ENCODE results near the gene STAG3.
A peak's percentile ranks its signal among the peaks of the same experiment; 100 is the strongest.
"Not testable (repeated sequence)": the region's sequence is repeated elsewhere in the genome, so short reads cannot be mapped to it uniquely, and the experiment has no call there.

Gene STAG3

DNA sequence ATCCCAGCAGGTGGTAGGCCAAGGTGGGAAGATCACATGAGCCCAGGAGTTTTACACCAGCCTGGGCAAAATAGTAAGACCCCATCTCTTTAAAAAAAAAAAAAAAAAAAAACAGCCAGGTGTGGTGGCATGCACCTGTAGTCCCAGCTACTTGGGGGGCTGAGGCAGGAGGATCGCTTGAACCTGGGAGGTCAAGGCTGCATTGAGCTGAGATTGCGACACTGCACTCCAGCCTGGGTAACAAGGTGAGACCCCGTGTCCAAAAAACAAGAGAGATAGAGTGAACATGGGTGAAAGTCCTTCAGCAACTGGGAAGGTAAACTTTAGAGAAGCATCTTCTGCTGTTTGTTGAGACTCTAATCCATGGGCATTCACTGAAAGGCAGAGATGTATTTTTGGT lies 35.3 kb upstream of the STAG3 start:
- H3K36me3 ChIP-seq (ENCODE audit: control insufficient read depth, insufficient read depth, low read length) = no peaks in the 10 kb centered on the region
- H3K4me1 ChIP-seq (ENCODE audit: control insufficient read depth, insufficient read depth, low read length, poor library complexity, severe bottlenecking) = no peaks in the 10 kb centered on the region
- H3K27ac ChIP-seq (ENCODE audit: insufficient read depth, low read length, poor library complexity, severe bottlenecking) = no peak overlapping the region
- no peak for DNase-seq
- no peaks in the 10 kb centered on the region for H3K27me3 ChIP-seq (replicated peaks; ENCODE audit: control insufficient read depth, insufficient read depth, low read length, poor library complexity, severe bottlenecking)
- H3K4me3 ChIP-seq (ENCODE audit: insufficient read depth, low read depth, low read length, poor library complexity, severe bottlenecking) = no peak overlapping the region
- H3K9me3 ChIP-seq (ENCODE audit: control insufficient read depth, low read length) = no peaks in the 10 kb centered on the region

DNA sequence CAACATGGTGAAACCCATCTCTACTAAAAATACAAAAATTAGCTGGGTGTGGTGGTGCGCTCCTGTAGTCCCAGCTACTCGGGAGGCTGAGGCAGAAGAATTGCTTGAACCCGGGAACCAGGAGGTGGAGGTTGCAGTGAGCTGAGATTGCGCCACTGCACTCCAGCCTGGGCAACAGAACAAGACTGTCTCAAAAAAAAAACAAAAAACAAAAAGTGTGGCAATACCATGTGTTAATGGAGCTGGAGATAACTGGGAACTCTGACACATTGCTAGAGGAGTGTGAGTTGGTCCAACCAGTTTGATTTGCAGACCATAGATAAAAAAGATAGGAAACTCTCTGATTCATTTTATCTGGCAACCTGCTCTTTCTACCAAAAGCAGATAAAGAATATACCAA lies 31.4 kb upstream of the STAG3 start:
- not testable (repeated sequence) for H3K4me3 ChIP-seq (ENCODE audit: insufficient read depth, low read depth, low read length, poor library complexity, severe bottlenecking)

DNA sequence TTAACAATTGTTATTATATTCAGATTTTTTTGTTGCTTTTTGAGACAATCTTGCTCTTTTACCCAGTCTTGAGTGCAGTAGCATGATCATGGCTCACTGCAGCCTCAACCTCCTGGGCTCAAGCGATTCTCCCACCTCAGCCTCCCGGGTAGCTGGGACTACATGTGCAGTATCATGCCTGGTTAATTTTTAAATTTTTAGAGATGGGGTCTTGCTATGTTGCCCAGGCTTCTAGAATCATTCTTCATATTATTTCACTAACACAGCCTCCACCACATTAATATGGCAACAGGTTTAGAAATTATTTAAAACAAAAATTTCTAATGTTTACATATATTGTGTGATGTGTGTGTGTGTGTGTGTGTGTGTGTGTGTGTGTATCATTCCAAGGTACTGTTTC lies 30.4 kb upstream of the STAG3 start:
- peaks cover 13% of the 10 kb centered on the region for H3K4me1 ChIP-seq (ENCODE audit: control insufficient read depth, insufficient read depth, low read length, poor library complexity, severe bottlenecking)
- H3K36me3 ChIP-seq (ENCODE audit: control insufficient read depth, insufficient read depth, low read length) = peaks cover 3% of the 10 kb centered on the region
- no peak for DNase-seq
- no peaks in the 10 kb centered on the region for H3K27me3 ChIP-seq (replicated peaks; ENCODE audit: control insufficient read depth, insufficient read depth, low read length, poor library complexity, severe bottlenecking)
- no peaks in the 10 kb centered on the region for H3K9me3 ChIP-seq (ENCODE audit: control insufficient read depth, low read length)
- H3K4me3 ChIP-seq (ENCODE audit: insufficient read depth, low read depth, low read length, poor library complexity, severe bottlenecking) = no peak overlapping the region
- no peak overlapping the region for H3K27ac ChIP-seq (ENCODE audit: insufficient read depth, low read length, poor library complexity, severe bottlenecking)

More for the DNA sequence above, 31.4 kb upstream of the STAG3 start:
- H3K36me3 ChIP-seq (ENCODE audit: control insufficient read depth, insufficient read depth, low read length); DNase-seq; H3K27me3 ChIP-seq (replicated peaks; ENCODE audit: control insufficient read depth, insufficient read depth, low read length, poor library complexity, severe bottlenecking); H3K27ac ChIP-seq (ENCODE audit: insufficient read depth, low read length, poor library complexity, severe bottlenecking); H3K9me3 ChIP-seq (ENCODE audit: control insufficient read depth, low read length): not testable (repeated sequence)
- peaks cover 11% of the 10 kb centered on the region for H3K4me1 ChIP-seq (ENCODE audit: control insufficient read depth, insufficient read depth, low read length, poor library complexity, severe bottlenecking)

DNA sequence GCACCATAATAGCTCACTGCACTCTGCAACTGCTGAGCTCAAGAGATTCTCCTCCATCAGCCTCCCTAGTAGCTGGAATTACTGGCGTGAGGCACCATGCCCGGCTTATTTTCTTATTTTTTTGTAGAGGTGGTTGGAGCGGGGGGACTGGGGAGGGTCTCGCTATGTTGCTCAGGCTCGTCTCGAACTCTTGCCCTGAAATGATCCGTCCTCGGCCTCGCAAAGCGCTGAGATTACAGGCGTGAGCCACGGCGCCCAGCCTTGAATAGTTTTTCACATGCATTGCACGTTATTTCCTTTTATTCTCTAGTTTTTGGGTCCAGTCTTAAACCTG lies 29.5 kb upstream of the STAG3 start:
- DNase-seq = no peak
- H3K27ac ChIP-seq (ENCODE audit: insufficient read depth, low read length, poor library complexity, severe bottlenecking) = peak overlapping the region; percentile 97
- peaks cover 5% of the 10 kb centered on the region for H3K36me3 ChIP-seq (ENCODE audit: control insufficient read depth, insufficient read depth, low read length)
- H3K4me3 ChIP-seq (ENCODE audit: insufficient read depth, low read depth, low read length, poor library complexity, severe bottlenecking) = peak overlapping the region; percentile 90
- H3K9me3 ChIP-seq (ENCODE audit: control insufficient read depth, low read length) = no peaks in the 10 kb centered on the region
- no peaks in the 10 kb centered on the region for H3K27me3 ChIP-seq (replicated peaks; ENCODE audit: control insufficient read depth, insufficient read depth, low read length, poor library complexity, severe bottlenecking)
- H3K4me1 ChIP-seq (ENCODE audit: control insufficient read depth, insufficient read depth, low read length, poor library complexity, severe bottlenecking) = peaks cover 13% of the 10 kb centered on the region

DNA sequence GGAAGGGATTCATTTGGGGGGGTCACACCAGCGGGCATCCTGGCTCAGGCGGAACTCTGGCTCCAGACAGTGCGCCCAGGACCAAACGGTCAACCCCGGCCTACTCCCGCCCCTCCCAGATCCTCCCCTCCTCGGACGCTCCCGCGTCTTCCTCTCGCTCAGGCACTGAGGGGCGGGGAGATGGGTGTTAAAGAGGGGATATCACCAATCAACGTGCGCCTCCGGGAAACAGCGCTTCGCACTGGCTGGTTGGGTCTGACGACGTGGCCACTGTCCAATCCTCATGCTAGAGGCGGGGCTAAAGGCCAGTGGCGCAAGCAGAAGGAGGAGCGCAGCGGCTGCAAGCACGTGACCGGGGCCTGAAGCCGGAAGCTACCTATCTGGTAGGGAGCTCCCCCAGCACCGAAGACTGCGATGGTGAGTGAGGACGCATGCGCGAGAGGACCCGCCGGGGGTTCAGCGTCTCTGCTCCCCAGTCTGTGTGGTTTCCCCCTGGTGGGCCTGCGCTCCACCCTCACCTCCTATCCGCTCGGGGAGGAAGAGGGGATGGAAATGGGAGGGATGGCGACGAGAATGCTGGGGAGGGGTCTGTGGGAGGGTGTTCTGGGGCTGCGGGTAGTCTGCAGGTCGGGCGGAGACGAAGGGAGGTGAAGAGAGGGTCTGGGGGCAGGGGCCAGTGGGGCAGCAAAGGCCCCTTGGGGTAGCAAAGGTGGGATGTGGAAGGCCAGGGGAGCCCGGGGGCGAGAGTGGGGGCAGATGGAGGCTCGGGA lies 29.0 kb upstream of the STAG3 start, which contains the start of gene LAMTOR4:
Gene LAMTOR4 (plus strand): TSS at position 360 of the 770 bp plus-strand sequence. CDS start 55 bp downstream, at position 415.
- H3K36me3 ChIP-seq (ENCODE audit: control insufficient read depth, insufficient read depth, low read length) = peaks cover 11% of the 10 kb centered on the region
- H3K4me1 ChIP-seq (ENCODE audit: control insufficient read depth, insufficient read depth, low read length, poor library complexity, severe bottlenecking) = peaks cover 13% of the 10 kb centered on the region
- H3K27ac ChIP-seq (ENCODE audit: insufficient read depth, low read length, poor library complexity, severe bottlenecking) = peak within 1 kb of the TSS; percentile 97
- H3K27me3 ChIP-seq (replicated peaks; ENCODE audit: control insufficient read depth, insufficient read depth, low read length, poor library complexity, severe bottlenecking) = no peaks in the 10 kb centered on the region
- peak within 1 kb of the TSS; percentile 90 for H3K4me3 ChIP-seq (ENCODE audit: insufficient read depth, low read depth, low read length, poor library complexity, severe bottlenecking)
- peak; percentile 98 to 99 (median 98) for DNase-seq
- H3K9me3 ChIP-seq (ENCODE audit: control insufficient read depth, low read length) = no peaks in the 10 kb centered on the region

DNA sequence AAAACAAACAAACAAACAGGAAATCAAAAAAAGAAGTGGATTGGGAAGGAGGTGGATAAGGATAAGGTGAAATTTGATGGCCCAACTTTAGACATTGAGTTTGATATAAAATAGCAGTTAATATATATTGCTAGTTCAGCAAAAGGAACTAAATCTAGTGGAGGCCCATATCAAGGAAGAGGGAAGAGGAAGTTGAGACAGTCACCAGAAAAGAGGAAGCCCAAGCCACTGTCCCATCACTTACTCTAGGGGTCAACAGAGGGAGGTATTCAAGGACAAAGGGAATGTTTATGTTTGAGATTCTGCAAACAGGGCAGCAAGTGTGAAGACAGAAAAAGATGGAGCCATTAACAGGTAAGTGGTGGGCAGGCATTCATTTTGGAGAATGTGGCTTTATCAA lies 25.3 kb upstream of the STAG3 start:
- no peaks in the 10 kb centered on the region for H3K27me3 ChIP-seq (replicated peaks; ENCODE audit: control insufficient read depth, insufficient read depth, low read length, poor library complexity, severe bottlenecking)
- H3K4me3 ChIP-seq (ENCODE audit: insufficient read depth, low read depth, low read length, poor library complexity, severe bottlenecking) = no peak overlapping the region
- no peaks in the 10 kb centered on the region for H3K9me3 ChIP-seq (ENCODE audit: control insufficient read depth, low read length)
- peak overlapping the region; percentile 27 for H3K27ac ChIP-seq (ENCODE audit: insufficient read depth, low read length, poor library complexity, severe bottlenecking)
- peaks cover 22% of the 10 kb centered on the region for H3K4me1 ChIP-seq (ENCODE audit: control insufficient read depth, insufficient read depth, low read length, poor library complexity, severe bottlenecking)
- peaks cover 37% of the 10 kb centered on the region for H3K36me3 ChIP-seq (ENCODE audit: control insufficient read depth, insufficient read depth, low read length)
- no peak for DNase-seq

DNA sequence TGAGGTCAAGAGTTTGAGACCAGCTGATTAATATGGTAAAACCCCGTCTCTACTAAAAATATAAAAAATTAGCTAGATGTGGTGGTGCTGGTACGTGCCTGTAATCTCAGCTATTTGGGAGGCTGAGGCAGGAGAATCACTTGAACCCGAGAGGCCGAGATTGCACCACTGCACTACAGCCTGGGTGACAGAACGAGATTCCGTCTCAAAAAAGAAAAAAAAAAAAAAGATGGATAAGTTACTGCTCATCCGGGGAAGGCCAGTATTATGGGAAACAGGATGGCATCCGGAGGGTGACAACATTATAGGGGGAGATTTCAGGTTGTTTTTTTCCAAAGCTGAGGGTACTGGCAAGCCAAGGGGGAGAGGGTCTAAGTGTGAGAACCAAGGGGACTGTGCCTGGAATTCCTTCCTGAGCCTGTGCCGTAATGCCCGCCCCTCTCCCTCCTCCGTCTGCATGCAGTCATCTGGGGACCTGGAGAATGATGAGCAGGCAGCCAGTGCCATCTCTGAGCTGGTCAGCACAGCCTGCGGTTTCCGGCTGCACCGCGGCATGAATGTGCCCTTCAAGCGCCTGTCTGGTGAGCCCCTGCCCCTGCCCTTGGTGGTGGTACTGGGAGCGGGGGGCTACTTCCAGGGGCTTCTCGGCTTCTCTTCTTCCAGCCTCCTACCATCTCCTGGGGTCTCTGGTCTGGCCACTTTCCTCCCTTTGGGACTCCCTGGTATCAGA lies 24.6 kb upstream of the STAG3 start:
- Histone ChIP-seq H3K27me3 (replicated peaks; ENCODE audit: control insufficient read depth, insufficient read depth, low read length, poor library complexity, severe bottlenecking) (no peaks in the 10 kb centered on the region), H3K4me3 (ENCODE audit: insufficient read depth, low read depth, low read length, poor library complexity, severe bottlenecking) (no peak overlapping the region), H3K36me3 (ENCODE audit: control insufficient read depth, insufficient read depth, low read length) (peaks cover 37% of the 10 kb centered on the region), H3K9me3 (ENCODE audit: control insufficient read depth, low read length) (no peaks in the 10 kb centered on the region), H3K4me1 (ENCODE audit: control insufficient read depth, insufficient read depth, low read length, poor library complexity, severe bottlenecking) (peaks cover 26% of the 10 kb centered on the region), H3K27ac (ENCODE audit: insufficient read depth, low read length, poor library complexity, severe bottlenecking) (no peak overlapping the region)
- DNase-seq = no peak

DNA sequence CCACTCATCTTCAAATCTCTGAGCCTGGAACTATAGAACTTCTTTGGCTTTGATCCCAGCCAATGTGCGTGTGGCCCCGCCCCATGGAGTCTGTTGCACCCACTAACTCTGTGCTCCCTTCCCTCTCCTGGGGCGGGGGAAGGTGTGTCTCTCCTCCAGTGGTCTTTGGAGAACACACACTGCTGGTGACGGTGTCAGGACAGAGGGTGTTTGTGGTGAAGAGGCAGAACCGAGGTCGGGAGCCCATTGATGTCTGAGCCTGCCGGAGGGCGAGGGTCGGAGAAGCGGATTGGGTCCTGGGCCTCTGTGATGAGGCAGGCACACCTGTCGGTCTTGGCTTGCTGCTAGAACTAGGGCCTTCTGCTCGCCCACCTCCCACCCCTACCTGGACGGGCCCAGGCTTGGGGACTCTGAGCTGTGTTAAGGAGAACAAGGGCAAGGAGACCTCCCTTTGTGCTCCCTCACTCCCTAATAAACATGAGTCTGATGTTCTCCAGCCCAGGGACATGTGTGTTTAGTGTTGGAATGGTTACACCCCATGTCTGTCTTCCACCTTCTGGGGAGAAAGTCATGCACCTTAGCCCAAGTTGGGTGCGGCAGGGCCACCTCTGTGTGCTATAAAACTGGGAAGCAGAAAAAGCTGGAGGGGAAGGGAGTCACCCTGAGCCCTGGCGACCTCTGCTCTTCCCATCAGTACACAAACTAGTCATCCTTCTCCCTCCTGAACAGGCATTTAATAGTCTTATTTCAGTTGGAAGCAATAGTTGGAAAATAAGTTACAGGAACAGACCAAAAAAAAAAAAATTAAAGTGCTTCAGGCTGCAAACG lies 23.8 kb upstream of the STAG3 start:
- H3K27me3 ChIP-seq (replicated peaks; ENCODE audit: control insufficient read depth, insufficient read depth, low read length, poor library complexity, severe bottlenecking) = no peaks in the 10 kb centered on the region
- no peak overlapping the region for H3K4me3 ChIP-seq (ENCODE audit: insufficient read depth, low read depth, low read length, poor library complexity, severe bottlenecking)
- H3K9me3 ChIP-seq (ENCODE audit: control insufficient read depth, low read length) = no peaks in the 10 kb centered on the region
- peaks cover 37% of the 10 kb centered on the region for H3K36me3 ChIP-seq (ENCODE audit: control insufficient read depth, insufficient read depth, low read length)
- no peak overlapping the region for H3K27ac ChIP-seq (ENCODE audit: insufficient read depth, low read length, poor library complexity, severe bottlenecking)
- DNase-seq = no peak
- peaks cover 29% of the 10 kb centered on the region for H3K4me1 ChIP-seq (ENCODE audit: control insufficient read depth, insufficient read depth, low read length, poor library complexity, severe bottlenecking)

DNA sequence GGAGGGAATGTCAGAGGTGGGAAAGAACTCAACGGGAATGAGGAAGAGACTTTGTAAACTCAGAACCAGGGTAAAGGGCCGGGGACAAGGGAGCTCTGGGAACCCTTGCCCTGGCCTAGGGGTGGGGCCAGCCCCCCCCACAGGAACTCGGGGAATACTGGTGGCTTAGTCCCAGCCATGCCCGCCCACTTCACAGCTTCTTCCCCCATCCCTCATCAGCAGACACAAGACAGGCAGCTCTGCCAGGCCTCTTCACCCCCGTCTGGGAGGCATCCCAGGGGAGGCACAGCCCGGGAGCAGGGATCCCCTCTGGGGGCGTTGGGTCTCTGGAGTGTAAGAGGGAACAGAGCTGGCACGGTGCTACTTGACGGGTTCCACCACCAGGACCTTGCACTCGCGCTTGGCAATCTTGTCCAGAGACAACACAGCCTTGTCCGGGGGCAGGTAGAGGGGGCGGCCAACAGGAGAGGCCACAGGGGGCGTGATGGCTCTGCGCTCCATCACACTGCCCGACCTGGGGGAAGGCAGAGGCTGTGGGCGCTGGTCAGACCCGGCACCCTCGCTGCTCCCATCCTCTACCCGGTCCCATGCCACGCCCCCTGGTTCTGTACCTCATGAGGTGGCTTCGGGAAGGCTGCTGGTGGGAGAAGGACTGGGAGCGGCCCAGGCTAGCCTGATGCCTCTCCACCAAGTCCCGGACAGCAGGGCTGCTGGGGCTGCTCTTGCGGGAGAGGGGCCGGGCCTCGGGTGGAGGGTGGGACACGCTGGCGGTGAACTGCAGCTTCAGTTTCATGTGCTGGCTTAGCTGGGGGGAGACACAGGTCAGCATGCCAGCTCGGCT lies 22.8 kb upstream of the STAG3 start:
- Histone ChIP-seq H3K4me3 (ENCODE audit: insufficient read depth, low read depth, low read length, poor library complexity, severe bottlenecking) (no peak overlapping the region), H3K9me3 (ENCODE audit: control insufficient read depth, low read length) (no peaks in the 10 kb centered on the region), H3K27ac (ENCODE audit: insufficient read depth, low read length, poor library complexity, severe bottlenecking) (no peak overlapping the region), H3K4me1 (ENCODE audit: control insufficient read depth, insufficient read depth, low read length, poor library complexity, severe bottlenecking) (peaks cover 26% of the 10 kb centered on the region), H3K27me3 (replicated peaks; ENCODE audit: control insufficient read depth, insufficient read depth, low read length, poor library complexity, severe bottlenecking) (no peaks in the 10 kb centered on the region), H3K36me3 (ENCODE audit: control insufficient read depth, insufficient read depth, low read length) (peaks cover 37% of the 10 kb centered on the region)
- DNase-seq = no peak

Data from effector memory CD4-positive, alpha-beta T cell (primary cell).